WTC11 (cell line): ENCODE measurements around the gene COX14. TPM values are rescaled to one million over a fixed set of nuclear protein-coding genes. Genes with fewer than 3 reads are reported as not detected.
A peak's percentile ranks its signal among the peaks of the same experiment; 100 is the strongest.

Experiments
- ATAC-seq: fragments of 200-7000 bp; cut with Tn5 transposase; 2 replicates; pipeline ENCODE4 v1.10.0; 2021; ENCODE audit warnings: mild to moderate bottlenecking, moderate library complexity
- CTCF ChIA-PET: fragments of 300-600 bp; sonication (Branson Sonifier 250); formaldehyde crosslinking; loops from one replicate; lab custom pipeline; 2021; ENCODE audit warnings: antibody characterized with exemption; lab: Charles Lee
- POLR2A ChIA-PET: fragments of 350-600 bp; sonication (Branson Sonifier 250); formaldehyde crosslinking; loops from one replicate; lab custom pipeline; 2021; ENCODE audit warnings: antibody characterized with exemption; lab: Charles Lee
- DNase-seq: peaks from one replicate; pipeline ENCODE4 v3.0.0; 2021; ENCODE audit warnings: low spot score
- H3K27ac Mint-ChIP-seq: 2 replicates; pipeline ENCODE4 v1.8.0; 2021; ENCODE audit warnings: mixed read lengths
- H3K27me3 Mint-ChIP-seq: 2 replicates; pipeline ENCODE4 v1.8.0; 2021; ENCODE audit warnings: low read depth, mild to moderate bottlenecking, moderate library complexity, mixed read lengths
- H3K36me3 Mint-ChIP-seq: 2 replicates; pipeline ENCODE4 v1.8.0; 2021; ENCODE audit warnings: mixed read lengths
- H3K4me1 Mint-ChIP-seq: 2 replicates; pipeline ENCODE4 v1.8.0; 2022; ENCODE audit warnings: mixed read lengths
- H3K4me3 Mint-ChIP-seq: 2 replicates; pipeline ENCODE4 v1.8.0; 2021; ENCODE audit warnings: mild to moderate bottlenecking, moderate library complexity, mixed read lengths
- H3K9me3 Mint-ChIP-seq: 2 replicates; pipeline ENCODE4 v1.8.0; 2021; ENCODE audit warnings: mixed read lengths
- ARID4B ChIP-seq: sonication (generic); formaldehyde crosslinking; IDR thresholded peaks from 2 replicates; pipeline ENCODE4 v1.8.0; 2023; ENCODE audit warnings: missing genetic modification reagents, mild to moderate bottlenecking, borderline replicate concordance
- CBFB ChIP-seq: sonication (generic); formaldehyde crosslinking; IDR thresholded peaks from 2 replicates; pipeline ENCODE4 v1.8.1; 2022; ENCODE audit warnings: mild to moderate bottlenecking, low read depth, missing genetic modification reagents
- ESRRA ChIP-seq: sonication (generic); formaldehyde crosslinking; IDR thresholded peaks from 2 replicates; pipeline ENCODE4 v1.8.1; 2022; ENCODE audit warnings: mild to moderate bottlenecking, missing genetic modification reagents, borderline replicate concordance
- ETV6 ChIP-seq: sonication (generic); formaldehyde crosslinking; IDR thresholded peaks from 2 replicates; pipeline ENCODE4 v1.8.1; 2022; ENCODE audit warnings: mild to moderate bottlenecking, missing genetic modification reagents
- GABPB1 ChIP-seq: sonication (generic); formaldehyde crosslinking; IDR thresholded peaks from 2 replicates; pipeline ENCODE4 v1.8.1; 2023; ENCODE audit warnings: mild to moderate bottlenecking, missing genetic modification reagents
- GTF2I ChIP-seq: fragments of 250-450 bp; sonication (Bioruptor Pico); conservative IDR thresholded peaks from 2 replicates; pipeline ENCODE4 v1.4.0; 2021; ENCODE audit warnings: mild to moderate bottlenecking
- HMGA2 ChIP-seq: fragments of 250-450 bp; sonication (Bioruptor Pico); IDR thresholded peaks from 2 replicates; pipeline ENCODE4 v1.4.0; 2021; ENCODE audit warnings: mild to moderate bottlenecking, moderate library complexity
- MXD4 ChIP-seq: fragments of 250-450 bp; sonication (Bioruptor Pico); IDR thresholded peaks from 2 replicates; pipeline ENCODE4 v1.8.0; 2021; ENCODE audit warnings: mild to moderate bottlenecking, moderate library complexity, borderline replicate concordance
- NR1H2 ChIP-seq: sonication (generic); formaldehyde crosslinking; IDR thresholded peaks from 2 replicates; pipeline ENCODE4 v1.9.0; 2021; ENCODE audit warnings: mild to moderate bottlenecking, moderate library complexity, missing genetic modification reagents
- PRDM15 ChIP-seq: sonication (generic); formaldehyde crosslinking; IDR thresholded peaks from 2 replicates; pipeline ENCODE4 v1.8.0; 2022; ENCODE audit warnings: missing genetic modification reagents
- ZMAT4 ChIP-seq: fragments of 250-450 bp; sonication (Bioruptor Pico); IDR thresholded peaks from 2 replicates; pipeline ENCODE4 v1.9.0; 2021; ENCODE audit warnings: mild to moderate bottlenecking
- ZNF232 ChIP-seq: sonication (generic); formaldehyde crosslinking; IDR thresholded peaks from 2 replicates; pipeline ENCODE4 v1.8.0; 2022; ENCODE audit warnings: mild to moderate bottlenecking, missing genetic modification reagents
- ZNF317 ChIP-seq: sonication (generic); formaldehyde crosslinking; IDR thresholded peaks from 2 replicates; pipeline ENCODE4 v1.8.1; 2023; ENCODE audit warnings: low read depth, mild to moderate bottlenecking, moderate library complexity, missing genetic modification reagents, borderline replicate concordance
- ZNF396 ChIP-seq: fragments of 250-450 bp; sonication (Bioruptor Pico); IDR thresholded peaks from 2 replicates; pipeline ENCODE4 v1.8.0; 2021; ENCODE audit warnings: mild to moderate bottlenecking, moderate library complexity, borderline replicate concordance
- total RNA-seq: library from RNA; stranded (reverse); gene quantifications from 3 replicates; pipeline ENCODE4 v1.2.3, GENCODE V29; 2021
- TF ChIP-seq, protein P1 (sequence below): sonication (generic); formaldehyde crosslinking; conservative IDR thresholded peaks from 2 replicates; pipeline ENCODE4 v1.8.1; 2023; ENCODE audit warnings: mild to moderate bottlenecking, low read depth, missing genetic modification reagents, moderate library complexity
- TF ChIP-seq, protein P2 (sequence below): sonication (generic); formaldehyde crosslinking; IDR thresholded peaks from 2 replicates; pipeline ENCODE4 v1.8.0; 2022; ENCODE audit warnings: mild to moderate bottlenecking, missing genetic modification reagents
- TF ChIP-seq, protein P3 (sequence below): fragments of 250-450 bp; sonication (Bioruptor Pico); IDR thresholded peaks from 2 replicates; pipeline ENCODE4 v1.9.0; 2021; ENCODE audit warnings: mild to moderate bottlenecking, borderline replicate concordance
- TF ChIP-seq, protein P4 (sequence below): fragments of 250-450 bp; sonication (Bioruptor Pico); IDR thresholded peaks from 2 replicates; pipeline ENCODE4 v1.9.0; 2021; ENCODE audit warnings: mild to moderate bottlenecking

Gene COX14
- total RNA-seq, 1 experiment from 2014 or later = 41.4 TPM

GRCh38 chr12:50166799-50167048 is 54.7 kb downstream of the COX14 start:
- ChIA-PET CTCF (interaction anchor here (0.9 to 4.2 kb wide), 13 partner anchors 9 to 221 kb away, joined by 5 to 111 read pairs (median 8); partner anchors contain the start of genes COX14, GPD1 and SMARCD1), POLR2A (interaction anchor here (0.9 to 2.5 kb wide), 10 partner anchors 11 to 454 kb away, joined by 3 to 50 read pairs (median 4); partner anchors contain the start of genes COX14, GPD1, LIMA1 and SMARCD1)
- no peak for DNase-seq
- TF ChIP-seq PRDM15 (CRISPR knock-in tag) (peak; percentile 70; the same call in 1 of the 2 replicates), ARID4B (no peak), HMGA2 (no peak), ESRRA (peak; percentile 73; the same call in 1 of the 2 replicates), CBFB (CRISPR knock-in tag) (0 out of 2 replicates have a peak, but pooled peaks have one; percentile 8), NR1H2 (CRISPR knock-in tag) (no peak), GABPB1 (CRISPR knock-in tag) (peak; percentile 2; the same call in 1 of the 2 replicates), GTF2I (no peak), ZNF317 (CRISPR knock-in tag) (no peak), ETV6 (no peak), ZNF396 (no peak), ZNF232 (CRISPR knock-in tag) (no peak), ZMAT4 (CRISPR knock-in tag) (no peak), MXD4 (CRISPR knock-in tag) (no peak)
- TF ChIP-seq, protein P1, sequence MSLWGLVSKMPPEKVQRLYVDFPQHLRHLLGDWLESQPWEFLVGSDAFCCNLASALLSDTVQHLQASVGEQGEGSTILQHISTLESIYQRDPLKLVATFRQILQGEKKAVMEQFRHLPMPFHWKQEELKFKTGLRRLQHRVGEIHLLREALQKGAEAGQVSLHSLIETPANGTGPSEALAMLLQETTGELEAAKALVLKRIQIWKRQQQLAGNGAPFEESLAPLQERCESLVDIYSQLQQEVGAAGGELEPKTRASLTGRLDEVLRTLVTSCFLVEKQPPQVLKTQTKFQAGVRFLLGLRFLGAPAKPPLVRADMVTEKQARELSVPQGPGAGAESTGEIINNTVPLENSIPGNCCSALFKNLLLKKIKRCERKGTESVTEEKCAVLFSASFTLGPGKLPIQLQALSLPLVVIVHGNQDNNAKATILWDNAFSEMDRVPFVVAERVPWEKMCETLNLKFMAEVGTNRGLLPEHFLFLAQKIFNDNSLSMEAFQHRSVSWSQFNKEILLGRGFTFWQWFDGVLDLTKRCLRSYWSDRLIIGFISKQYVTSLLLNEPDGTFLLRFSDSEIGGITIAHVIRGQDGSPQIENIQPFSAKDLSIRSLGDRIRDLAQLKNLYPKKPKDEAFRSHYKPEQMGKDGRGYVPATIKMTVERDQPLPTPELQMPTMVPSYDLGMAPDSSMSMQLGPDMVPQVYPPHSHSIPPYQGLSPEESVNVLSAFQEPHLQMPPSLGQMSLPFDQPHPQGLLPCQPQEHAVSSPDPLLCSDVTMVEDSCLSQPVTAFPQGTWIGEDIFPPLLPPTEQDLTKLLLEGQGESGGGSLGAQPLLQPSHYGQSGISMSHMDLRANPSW (CRISPR knock-in tag) = no peak
- TF ChIP-seq, protein P2, sequence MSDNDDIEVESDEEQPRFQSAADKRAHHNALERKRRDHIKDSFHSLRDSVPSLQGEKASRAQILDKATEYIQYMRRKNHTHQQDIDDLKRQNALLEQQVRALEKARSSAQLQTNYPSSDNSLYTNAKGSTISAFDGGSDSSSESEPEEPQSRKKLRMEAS (CRISPR knock-in tag) = no peak
- TF ChIP-seq, protein P3, sequence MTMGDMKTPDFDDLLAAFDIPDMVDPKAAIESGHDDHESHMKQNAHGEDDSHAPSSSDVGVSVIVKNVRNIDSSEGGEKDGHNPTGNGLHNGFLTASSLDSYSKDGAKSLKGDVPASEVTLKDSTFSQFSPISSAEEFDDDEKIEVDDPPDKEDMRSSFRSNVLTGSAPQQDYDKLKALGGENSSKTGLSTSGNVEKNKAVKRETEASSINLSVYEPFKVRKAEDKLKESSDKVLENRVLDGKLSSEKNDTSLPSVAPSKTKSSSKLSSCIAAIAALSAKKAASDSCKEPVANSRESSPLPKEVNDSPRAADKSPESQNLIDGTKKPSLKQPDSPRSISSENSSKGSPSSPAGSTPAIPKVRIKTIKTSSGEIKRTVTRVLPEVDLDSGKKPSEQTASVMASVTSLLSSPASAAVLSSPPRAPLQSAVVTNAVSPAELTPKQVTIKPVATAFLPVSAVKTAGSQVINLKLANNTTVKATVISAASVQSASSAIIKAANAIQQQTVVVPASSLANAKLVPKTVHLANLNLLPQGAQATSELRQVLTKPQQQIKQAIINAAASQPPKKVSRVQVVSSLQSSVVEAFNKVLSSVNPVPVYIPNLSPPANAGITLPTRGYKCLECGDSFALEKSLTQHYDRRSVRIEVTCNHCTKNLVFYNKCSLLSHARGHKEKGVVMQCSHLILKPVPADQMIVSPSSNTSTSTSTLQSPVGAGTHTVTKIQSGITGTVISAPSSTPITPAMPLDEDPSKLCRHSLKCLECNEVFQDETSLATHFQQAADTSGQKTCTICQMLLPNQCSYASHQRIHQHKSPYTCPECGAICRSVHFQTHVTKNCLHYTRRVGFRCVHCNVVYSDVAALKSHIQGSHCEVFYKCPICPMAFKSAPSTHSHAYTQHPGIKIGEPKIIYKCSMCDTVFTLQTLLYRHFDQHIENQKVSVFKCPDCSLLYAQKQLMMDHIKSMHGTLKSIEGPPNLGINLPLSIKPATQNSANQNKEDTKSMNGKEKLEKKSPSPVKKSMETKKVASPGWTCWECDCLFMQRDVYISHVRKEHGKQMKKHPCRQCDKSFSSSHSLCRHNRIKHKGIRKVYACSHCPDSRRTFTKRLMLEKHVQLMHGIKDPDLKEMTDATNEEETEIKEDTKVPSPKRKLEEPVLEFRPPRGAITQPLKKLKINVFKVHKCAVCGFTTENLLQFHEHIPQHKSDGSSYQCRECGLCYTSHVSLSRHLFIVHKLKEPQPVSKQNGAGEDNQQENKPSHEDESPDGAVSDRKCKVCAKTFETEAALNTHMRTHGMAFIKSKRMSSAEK = no peak
- TF ChIP-seq, protein P4, sequence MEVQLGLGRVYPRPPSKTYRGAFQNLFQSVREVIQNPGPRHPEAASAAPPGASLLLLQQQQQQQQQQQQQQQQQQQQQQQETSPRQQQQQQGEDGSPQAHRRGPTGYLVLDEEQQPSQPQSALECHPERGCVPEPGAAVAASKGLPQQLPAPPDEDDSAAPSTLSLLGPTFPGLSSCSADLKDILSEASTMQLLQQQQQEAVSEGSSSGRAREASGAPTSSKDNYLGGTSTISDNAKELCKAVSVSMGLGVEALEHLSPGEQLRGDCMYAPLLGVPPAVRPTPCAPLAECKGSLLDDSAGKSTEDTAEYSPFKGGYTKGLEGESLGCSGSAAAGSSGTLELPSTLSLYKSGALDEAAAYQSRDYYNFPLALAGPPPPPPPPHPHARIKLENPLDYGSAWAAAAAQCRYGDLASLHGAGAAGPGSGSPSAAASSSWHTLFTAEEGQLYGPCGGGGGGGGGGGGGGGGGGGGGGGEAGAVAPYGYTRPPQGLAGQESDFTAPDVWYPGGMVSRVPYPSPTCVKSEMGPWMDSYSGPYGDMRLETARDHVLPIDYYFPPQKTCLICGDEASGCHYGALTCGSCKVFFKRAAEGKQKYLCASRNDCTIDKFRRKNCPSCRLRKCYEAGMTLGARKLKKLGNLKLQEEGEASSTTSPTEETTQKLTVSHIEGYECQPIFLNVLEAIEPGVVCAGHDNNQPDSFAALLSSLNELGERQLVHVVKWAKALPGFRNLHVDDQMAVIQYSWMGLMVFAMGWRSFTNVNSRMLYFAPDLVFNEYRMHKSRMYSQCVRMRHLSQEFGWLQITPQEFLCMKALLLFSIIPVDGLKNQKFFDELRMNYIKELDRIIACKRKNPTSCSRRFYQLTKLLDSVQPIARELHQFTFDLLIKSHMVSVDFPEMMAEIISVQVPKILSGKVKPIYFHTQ (CRISPR knock-in tag) = no peak

More at GRCh38 chr12:50166799-50167048, 54.7 kb downstream of the COX14 start:
- Mint-ChIP-seq H3K9me3 (peaks cover 6% of the 10 kb centered on the region), H3K4me1 (peaks cover 30% of the 10 kb centered on the region), H3K27ac (peak overlapping the region; percentile 99), H3K27me3 (no peaks in the 10 kb centered on the region), H3K4me3 (peak overlapping the region; percentile 87), H3K36me3 (peaks cover 10% of the 10 kb centered on the region)
- ATAC-seq = no peak
